OCI-LY3 (cell line): ENCODE measurements around the gene TUBGCP2.

ENCODE experiments used
- H2AFZ ChIP-seq: fragments of 200-600, 300-600 bp; shearing (Covaris generic); 2 replicates; pipeline ENCODE4 v1.6.0; 2014; ENCODE audit warnings: antibody characterized with exemption, low read depth, low read length
- H3K27ac ChIP-seq: fragments of 200-600, 300-600 bp; sonication (generic); 2 replicates; pipeline ENCODE4 v1.5.1; 2014; ENCODE audit warnings: mild to moderate bottlenecking, low read length, moderate library complexity, mixed read lengths
- H3K27me3 ChIP-seq: fragments of 200-600, 300-600 bp; sonication (generic); 2 replicates; pipeline ENCODE4 v1.6.1; 2014; ENCODE audit warnings: low read depth, low read length, mixed read lengths
- H3K36me3 ChIP-seq: fragments of 200-600, 300-600 bp; sonication (generic); replicated peaks from 2 replicates; pipeline ENCODE3; 2014; ENCODE audit warnings: low read depth, low read length, mixed read lengths
- H3K4me1 ChIP-seq: fragments of 300-600, 200-600 bp; sonication (generic); 2 replicates; pipeline ENCODE4 v1.6.1; 2014; ENCODE audit warnings: low read length, mixed read lengths
- H3K4me2 ChIP-seq: fragments of 200-600, 300-600 bp; sonication (generic); 2 replicates; pipeline ENCODE4 v1.6.1; 2014; ENCODE audit warnings: low read length, mixed read lengths
- H3K4me3 ChIP-seq: fragments of 300-600, 200-600 bp; sonication (generic); 2 replicates; pipeline ENCODE4 v1.5.1; 2014; ENCODE audit warnings: antibody characterized with exemption, mild to moderate bottlenecking, low read length, moderate library complexity
- H3K79me2 ChIP-seq: fragments of 300-600, 200-600 bp; shearing (Covaris generic); 2 replicates; pipeline ENCODE4 v1.6.1; 2014; ENCODE audit warnings: mild to moderate bottlenecking, low read length, mixed read lengths
- H3K9ac ChIP-seq: fragments of 300-600, 200-600 bp; shearing (Covaris generic); 2 replicates; pipeline ENCODE4 v1.6.0; 2014; ENCODE audit warnings: mild to moderate bottlenecking, low read length, moderate library complexity
- H3K9me3 ChIP-seq: fragments of 200-600, 300-600 bp; shearing (Covaris generic); 2 replicates; pipeline ENCODE4 v1.6.1; 2014; ENCODE audit warnings: low read length, mixed read lengths; ENCODE audit not compliant: insufficient read depth
- H4K20me1 ChIP-seq: fragments of 200-600, 300-600 bp; sonication (generic); 2 replicates; pipeline ENCODE4 v1.6.1; 2016; ENCODE audit warnings: low read length, mixed read lengths; ENCODE audit not compliant: insufficient read depth
- CTCF ChIP-seq: fragments of 200-600, 300-600 bp; sonication (generic); IDR thresholded peaks from 2 replicates; pipeline ENCODE4 v1.5.1; 2014; ENCODE audit warnings: antibody characterized with exemption, low read length, low read depth
- EZH2phosphoT487 ChIP-seq: fragments of 200-600 bp; shearing (Covaris generic); IDR thresholded peaks from 2 replicates; pipeline ENCODE4 v1.6.1; 2018; ENCODE audit warnings: antibody characterized with exemption, mixed run types, low read depth

TUBGCP2 gene

DNA sequence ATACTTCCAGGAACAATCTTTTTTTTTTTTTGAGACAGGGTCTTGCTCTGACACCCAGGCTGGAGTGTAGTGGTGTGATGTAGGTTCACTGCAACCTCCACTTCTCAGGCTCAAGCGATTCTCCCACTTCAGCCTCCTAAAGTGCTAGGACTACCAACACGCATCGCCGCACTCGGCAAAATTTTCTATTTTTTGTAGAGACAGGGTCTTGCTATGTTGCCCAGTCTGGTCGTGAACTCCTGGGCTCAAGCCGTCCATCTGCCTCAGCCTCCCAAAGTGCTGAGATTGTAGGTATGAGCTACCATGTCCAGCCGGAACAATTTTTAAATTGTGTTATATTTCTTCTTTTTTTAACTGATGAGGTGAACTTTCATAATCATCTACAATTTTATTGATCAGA, 2.1 kb upstream of the TUBGCP2 start:
- Histone ChIP-seq H3K36me3 (peaks cover 4% of the 10 kb centered on the region), H3K9me3 (no peaks in the 10 kb centered on the region), H4K20me1 (peaks cover 4% of the 10 kb centered on the region), H3K4me2 (no peak overlapping the region), H3K27ac (no peak overlapping the region), H3K27me3 (no peaks in the 10 kb centered on the region), H3K9ac (no peak overlapping the region), H3K79me2 (peaks cover 27% of the 10 kb centered on the region), H3K4me3 (no peak overlapping the region), H2AFZ (no peak overlapping the region), H3K4me1 (peaks cover 20% of the 10 kb centered on the region)
- no peak for TF ChIP-seq EZH2phosphoT487
- TF ChIP-seq CTCF, result no peak

GRCh38 chr10:133310399-133310755, 1.7 kb upstream of the TUBGCP2 start:
- TF ChIP-seq EZH2phosphoT487, result no peak
- no peak for TF ChIP-seq CTCF
- H3K27ac ChIP-seq, result no peak overlapping the region
- H3K79me2 ChIP-seq, result peaks cover 31% of the 10 kb centered on the region
- no peaks in the 10 kb centered on the region for H3K27me3 ChIP-seq
- H2AFZ ChIP-seq, result no peak overlapping the region
- H3K4me3 ChIP-seq, result no peak overlapping the region
- no peak overlapping the region for H3K4me2 ChIP-seq
- no peak overlapping the region for H3K9ac ChIP-seq
- H3K36me3 ChIP-seq, result peaks cover 4% of the 10 kb centered on the region
- peaks cover 24% of the 10 kb centered on the region for H3K4me1 ChIP-seq
- H3K9me3 ChIP-seq, result no peaks in the 10 kb centered on the region
- H4K20me1 ChIP-seq, result peaks cover 4% of the 10 kb centered on the region

DNA sequence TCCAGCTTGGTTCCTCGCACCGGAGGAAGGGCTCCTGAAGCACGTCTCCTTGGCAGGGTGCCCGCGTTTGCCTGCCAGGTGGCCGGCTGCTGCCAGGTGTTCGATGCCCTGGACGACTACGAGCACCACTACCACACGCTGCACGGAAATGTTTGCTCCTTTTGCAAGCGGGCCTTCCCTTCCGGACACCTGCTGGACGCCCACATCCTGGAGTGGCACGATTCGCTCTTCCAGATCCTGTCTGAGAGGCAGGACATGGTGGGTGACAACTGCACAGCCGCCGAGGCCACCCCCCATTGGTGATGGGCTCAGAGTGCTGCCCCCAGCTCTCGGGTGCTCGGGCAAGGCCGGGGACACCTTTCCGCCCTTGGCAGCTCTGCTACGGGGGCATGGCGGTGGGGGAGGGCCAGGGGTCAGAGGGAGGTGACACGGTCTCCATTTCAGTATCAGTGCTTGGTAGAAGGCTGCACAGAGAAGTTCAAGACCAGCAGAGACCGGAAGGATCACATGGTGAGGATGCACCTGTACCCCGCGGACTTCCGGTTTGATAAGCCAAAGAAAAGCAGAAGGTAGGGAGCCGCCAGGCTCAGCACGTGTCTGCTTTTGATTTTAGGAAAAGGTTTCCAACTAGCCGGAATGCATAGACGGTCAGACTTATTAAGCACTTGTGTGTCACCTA, 1.2 kb upstream of the TUBGCP2 start:
- peak overlapping the region; percentile 64 for H3K4me2 ChIP-seq
- TF ChIP-seq CTCF (no peak), EZH2phosphoT487 (no peak)

GRCh38 chr10:133309100-133309719, 538 bp upstream of the TUBGCP2 start:
- H3K9me3 ChIP-seq, result no peaks in the 10 kb centered on the region
- peak overlapping the region; percentile 100 for H3K4me3 ChIP-seq
- H3K27me3 ChIP-seq, result no peaks in the 10 kb centered on the region
- peak overlapping the region; percentile 96 for H3K9ac ChIP-seq
- peaks cover 4% of the 10 kb centered on the region for H4K20me1 ChIP-seq
- H3K27ac ChIP-seq, result peak overlapping the region; percentile 88
- H3K4me1 ChIP-seq, result peaks cover 27% of the 10 kb centered on the region
- no peak for TF ChIP-seq CTCF
- no peak for TF ChIP-seq EZH2phosphoT487
- no peak overlapping the region for H2AFZ ChIP-seq
- peaks cover 40% of the 10 kb centered on the region for H3K79me2 ChIP-seq
- peaks cover 4% of the 10 kb centered on the region for H3K36me3 ChIP-seq
- H3K4me2 ChIP-seq, result peak overlapping the region; percentile 64

More for the DNA sequence above, 1.2 kb upstream of the TUBGCP2 start:
- Histone ChIP-seq H3K9me3 (no peaks in the 10 kb centered on the region), H3K27me3 (no peaks in the 10 kb centered on the region), H3K36me3 (peaks cover 4% of the 10 kb centered on the region), H3K79me2 (peaks cover 35% of the 10 kb centered on the region), H3K27ac (no peak overlapping the region), H3K4me3 (peak overlapping the region; percentile 100; the same call in 1 of the 2 replicates), H3K9ac (no peak overlapping the region), H3K4me1 (peaks cover 27% of the 10 kb centered on the region), H2AFZ (no peak overlapping the region), H4K20me1 (peaks cover 4% of the 10 kb centered on the region)
